ENCODE data around the gene MYO3B. TPM values are rescaled to one million over a fixed set of nuclear protein-coding genes. Genes with fewer than 3 reads are reported as not detected.

Gene MYO3B
- total and polyA plus RNA-seq, 2 donors (not counting 3 experiments of a cell fraction or from before 2014, with no cell fraction given), result 0.03 TPM; not detected in 1

DNA sequence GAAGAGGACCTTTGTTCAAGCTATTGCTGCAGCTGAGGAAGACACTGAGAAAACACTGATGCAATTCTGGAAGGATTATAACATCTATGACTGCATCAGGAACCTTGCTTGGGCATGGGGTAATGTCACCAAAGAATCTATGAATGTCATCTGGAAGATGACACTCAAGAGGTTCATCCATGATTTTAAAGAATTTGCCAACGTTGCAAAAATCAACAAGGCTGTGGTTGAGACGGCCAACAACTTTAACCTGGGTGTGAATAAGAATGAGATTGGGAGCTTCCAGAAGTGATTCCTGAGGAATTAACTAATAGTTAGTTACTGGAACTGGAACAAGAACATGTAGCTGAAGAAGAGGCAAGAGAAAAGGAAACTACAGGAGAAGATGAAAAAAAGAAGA, 410.8 kb downstream of the MYO3B start:
- H4K20me1 ChIP-seq (replicated peaks; ENCODE audit: control insufficient read depth, extremely low read depth, insufficient read depth, low read length), result no peaks in the 10 kb centered on the region
- POLR2A ChIA-PET, result interaction anchor here (0.6 kb wide), 1 partner anchor 210 kb away, joined by 7 read pairs; no protein-coding TSS in a partner anchor

DNA sequence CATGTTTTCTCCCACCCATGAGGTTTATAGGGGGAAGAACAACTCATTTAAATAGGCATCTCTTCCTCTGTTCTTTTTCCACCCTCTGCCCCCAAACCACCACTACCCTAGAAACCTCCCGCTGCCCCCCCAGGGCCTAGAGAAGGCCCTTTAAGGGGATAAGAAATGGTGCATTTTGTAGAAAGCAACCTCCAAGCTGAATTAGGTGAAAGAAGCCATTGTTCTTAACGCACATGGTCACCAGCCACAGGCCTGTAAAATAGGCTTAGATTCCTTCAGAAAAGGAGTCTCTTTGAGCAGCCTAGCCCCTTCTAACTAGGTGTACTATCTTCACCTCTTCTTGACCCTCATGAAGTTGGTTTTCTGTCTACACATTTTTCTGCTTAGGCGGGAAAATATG, 418.6 kb downstream of the MYO3B start:
- Histone ChIP-seq H4K20me1 (replicated peaks; ENCODE audit: control insufficient read depth, extremely low read depth, insufficient read depth, low read length) (no peaks in the 10 kb centered on the region), H3K9me3 (replicated peaks; ENCODE audit: control insufficient read depth, insufficient read depth, low read length) (no peaks in the 10 kb centered on the region), H3K9me1 (replicated peaks; ENCODE audit: control insufficient read depth, extremely low read depth, insufficient read depth, low read length) (no peaks in the 10 kb centered on the region), H3K36me3 (ENCODE audit: control insufficient read depth in 2 of 2, extremely low read depth in 1 of 2, insufficient read depth in 2 of 2, low read length in 2 of 2) (no peaks in the 10 kb centered on the region), H3K4me2 (ENCODE audit: insufficient read depth, low read length) (no peak overlapping the region), H3K27me3 (ENCODE audit: control insufficient read depth in 2 of 2, insufficient read depth in 2 of 2, low read length in 2 of 2) (peaks cover 0 to 4% of the 10 kb centered on the region in 2 experiments), H3K27ac (ENCODE audit: insufficient read depth, low read depth, low read length) (no peak overlapping the region), H3K4me3 (replicated peaks in 1 of 3; ENCODE audit: insufficient read depth in 1 of 3, low read depth in 1 of 3, low read length in 3 of 3) (no peak overlapping the region), H3K9ac (replicated peaks; ENCODE audit: extremely low read depth, insufficient read depth, low read length) (no peak overlapping the region), H3K79me2 (ENCODE audit: control insufficient read depth, insufficient read depth, low read length) (no peaks in the 10 kb centered on the region), H3K4me1 (ENCODE audit: control insufficient read depth, extremely low read depth, insufficient read depth, low read length) (no peaks in the 10 kb centered on the region), H2AFZ (ENCODE audit: low read depth, low read length) (no peak overlapping the region)
- CTCF ChIA-PET, result no interaction called here
- POLR2A ChIA-PET, result no interaction called here
- no peak for FAIRE-seq
- dilution Hi-C loops (cut with MboI; ENCODE audit: extremely low pct_ligation_motif_present, low sequenced_read_pairs), result no loop called here
- intact Hi-C loops (cut with micrococcal nuclease), result no loop called here
- no TSS peak for BruUV-seq (replicated peaks)
- no peak for DNase-seq (ENCODE audit: low read depth, low spot score)
- TF ChIP-seq FOS (IDR thresholded peaks at IDR 0.05; ENCODE audit: borderline replicate concordance, insufficient read depth, low read length) (no peak), POLR2A (IDR thresholded peaks at IDR 0.05; ENCODE audit: low read depth, low read length) (no peak), GATA2 (IDR thresholded peaks at IDR 0.05; ENCODE audit: insufficient read depth, insufficient read length, low read depth, low read length) (no peak), EZH2 (IDR thresholded peaks at IDR 0.05; ENCODE audit: borderline replicate concordance, low read depth, low read length, severe bottlenecking) (no peak), JUN (IDR thresholded peaks at IDR 0.05; ENCODE audit: borderline replicate concordance, insufficient read depth, insufficient read length, low read depth) (no peak)
- TF ChIP-seq, protein P1, sequence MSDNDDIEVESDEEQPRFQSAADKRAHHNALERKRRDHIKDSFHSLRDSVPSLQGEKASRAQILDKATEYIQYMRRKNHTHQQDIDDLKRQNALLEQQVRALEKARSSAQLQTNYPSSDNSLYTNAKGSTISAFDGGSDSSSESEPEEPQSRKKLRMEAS (IDR thresholded peaks at IDR 0.05; ENCODE audit: insufficient read depth, insufficient read length), result no peak

More for the DNA sequence above, 410.8 kb downstream of the MYO3B start:
- DNase-seq (ENCODE audit: low read depth, low spot score), result no peak
- no peak for FAIRE-seq
- H3K27me3 ChIP-seq (ENCODE audit: control insufficient read depth in 2 of 2, insufficient read depth in 2 of 2, low read length in 2 of 2), result peaks cover 4 to 6% of the 10 kb centered on the region in 2 experiments
- H3K9ac ChIP-seq (replicated peaks; ENCODE audit: extremely low read depth, insufficient read depth, low read length), result no peak overlapping the region
- no peak overlapping the region for H3K27ac ChIP-seq (ENCODE audit: insufficient read depth, low read depth, low read length)
- no peak overlapping the region for H3K4me2 ChIP-seq (ENCODE audit: insufficient read depth, low read length)
- intact Hi-C loops (cut with micrococcal nuclease), result no loop called here
- no peak overlapping the region for H2AFZ ChIP-seq (ENCODE audit: low read depth, low read length)
- H3K9me1 ChIP-seq (replicated peaks; ENCODE audit: control insufficient read depth, extremely low read depth, insufficient read depth, low read length), result no peaks in the 10 kb centered on the region
- dilution Hi-C loops (cut with MboI; ENCODE audit: extremely low pct_ligation_motif_present, low sequenced_read_pairs), result no loop called here
- BruUV-seq (replicated peaks), result no TSS peak
- H3K9me3 ChIP-seq (replicated peaks; ENCODE audit: control insufficient read depth, insufficient read depth, low read length), result no peaks in the 10 kb centered on the region
- TF ChIP-seq MYC (IDR thresholded peaks at IDR 0.05; ENCODE audit: low read depth, low read length) (no peak), POLR2A (IDR thresholded peaks at IDR 0.05; ENCODE audit: low read depth, low read length) (no peak), GATA2 (IDR thresholded peaks at IDR 0.05; ENCODE audit: insufficient read depth, insufficient read length, low read depth, low read length) (no peak), JUN (IDR thresholded peaks at IDR 0.05; ENCODE audit: borderline replicate concordance, insufficient read depth, insufficient read length, low read depth) (no peak)
- TF ChIP-seq, protein P2, sequence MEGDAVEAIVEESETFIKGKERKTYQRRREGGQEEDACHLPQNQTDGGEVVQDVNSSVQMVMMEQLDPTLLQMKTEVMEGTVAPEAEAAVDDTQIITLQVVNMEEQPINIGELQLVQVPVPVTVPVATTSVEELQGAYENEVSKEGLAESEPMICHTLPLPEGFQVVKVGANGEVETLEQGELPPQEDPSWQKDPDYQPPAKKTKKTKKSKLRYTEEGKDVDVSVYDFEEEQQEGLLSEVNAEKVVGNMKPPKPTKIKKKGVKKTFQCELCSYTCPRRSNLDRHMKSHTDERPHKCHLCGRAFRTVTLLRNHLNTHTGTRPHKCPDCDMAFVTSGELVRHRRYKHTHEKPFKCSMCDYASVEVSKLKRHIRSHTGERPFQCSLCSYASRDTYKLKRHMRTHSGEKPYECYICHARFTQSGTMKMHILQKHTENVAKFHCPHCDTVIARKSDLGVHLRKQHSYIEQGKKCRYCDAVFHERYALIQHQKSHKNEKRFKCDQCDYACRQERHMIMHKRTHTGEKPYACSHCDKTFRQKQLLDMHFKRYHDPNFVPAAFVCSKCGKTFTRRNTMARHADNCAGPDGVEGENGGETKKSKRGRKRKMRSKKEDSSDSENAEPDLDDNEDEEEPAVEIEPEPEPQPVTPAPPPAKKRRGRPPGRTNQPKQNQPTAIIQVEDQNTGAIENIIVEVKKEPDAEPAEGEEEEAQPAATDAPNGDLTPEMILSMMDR (IDR thresholded peaks at IDR 0.05; ENCODE audit: extremely low read depth in 1 of 2, insufficient read depth in 1 of 2, low read depth in 1 of 2, low read length in 2 of 2), result no peak
- no peak overlapping the region for H3K4me3 ChIP-seq (replicated peaks in 1 of 3; ENCODE audit: insufficient read depth in 1 of 3, low read depth in 1 of 3, low read length in 3 of 3)
- no peaks in the 10 kb centered on the region for H3K4me1 ChIP-seq (ENCODE audit: control insufficient read depth, extremely low read depth, insufficient read depth, low read length)
- no peaks in the 10 kb centered on the region for H3K36me3 ChIP-seq (ENCODE audit: control insufficient read depth in 2 of 2, extremely low read depth in 1 of 2, insufficient read depth in 2 of 2, low read length in 2 of 2)
- H3K79me2 ChIP-seq (ENCODE audit: control insufficient read depth, insufficient read depth, low read length), result no peaks in the 10 kb centered on the region
- CTCF ChIA-PET, result no interaction called here
